ENCODE data around the gene CA10.

- TF ChIP-seq POLR2A (IDR thresholded peaks at IDR 0.05; ENCODE audit: low read depth, low read length): no peak
- TF ChIP-seq TAF1 (IDR thresholded peaks at IDR 0.05; ENCODE audit: borderline replicate concordance, low read depth, low read length): no peak
Observed at GRCh38 chr17:51699303-51699702, 459.2 kb downstream of the CA10 start.
